ENCODE measurements around the gene CCL28.

- no peak for TF ChIP-seq CTCF (conservative IDR thresholded peaks at IDR 0.05)
- no peak for TF ChIP-seq EZH2 (IDR thresholded peaks at IDR 0.05; ENCODE audit: low read depth)
Measured at GRCh38 chr5:43348861-43349363, 63.3 kb downstream of the CCL28 start.
